B cell (primary cell): ENCODE results near the gene ADA. TPM values are rescaled to one million over a fixed set of nuclear protein-coding genes. Genes with fewer than 3 reads are reported as not detected.

Experiments used
- polyA plus RNA-seq: library from polyadenylated mRNA; depleted of rRNA; stranded (reverse); fragments of >200 nt; gene quantifications from 2 replicates; pipeline ENCODE4 v1.2.3, GENCODE V29; 2012
- total RNA-seq, 2 donors: library from RNA; stranded (reverse); fragments of 120-200 nt in 1 of 2; gene quantifications; 1 replicate in 1 of 2; 2 replicates in 1 of 2; pipeline versions ENCODE4 v1.2.3 to v1.2.4, GENCODE V29; 2013 to 2022

Gene ADA
- total and polyA plus RNA-seq, 2 donors (not counting 1 experiment from before 2014, with no cell fraction given), result 10.0 to 34.2 TPM

Other genes with a start within 250 kb of the ADA start
- 26.8 and 27.8 TPM in 2 replicates for gene TTPAL, start 175.8 kb downstream of the ADA start, total RNA-seq
- 4.0 and 5.1 TPM in 2 replicates for gene TTPAL, start 175.8 kb downstream of the ADA start, polyA plus RNA-seq
- gene SERINC3, start 129.6 kb downstream of the ADA start, total RNA-seq, result 51.6 and 56.7 TPM in 2 replicates
- gene SERINC3, start 129.6 kb downstream of the ADA start, polyA plus RNA-seq, result 27.3 and 31.4 TPM in 2 replicates
- gene PKIG, start 69.1 kb downstream of the ADA start, total RNA-seq, result 117 and 128 TPM in 2 replicates
- 161 and 168 TPM in 2 replicates for gene PKIG, start 69.1 kb downstream of the ADA start, polyA plus RNA-seq
- not detected in 2 replicates for gene CCN5, start 63.7 kb upstream of the ADA start, total RNA-seq
- gene CCN5, start 63.7 kb upstream of the ADA start, polyA plus RNA-seq, result not detected in 2 replicates
- gene KCNK15, start 94.2 kb upstream of the ADA start, total RNA-seq, result 0.17 TPM in 1 of 2 replicates, not detected in the other
- not detected in 2 replicates for gene KCNK15, start 94.2 kb upstream of the ADA start, polyA plus RNA-seq
- gene RIMS4, start 158.8 kb upstream of the ADA start, total RNA-seq, result not detected in 2 replicates
- gene RIMS4, start 158.8 kb upstream of the ADA start, polyA plus RNA-seq, result not detected in 2 replicates
- gene YWHAB, start 234.0 kb upstream of the ADA start, total RNA-seq, result 200 and 205 TPM in 2 replicates
- gene YWHAB, start 234.0 kb upstream of the ADA start, polyA plus RNA-seq, result 80.3 and 99.9 TPM in 2 replicates